BLaER1 (cell line): ENCODE results near the gene CTNNA2.

ENCODE experiments used
- H3K27ac ChIP-seq: shearing (Covaris generic); formaldehyde crosslinking; 2 replicates; pipeline ENCODE4 v1.8.1; 2022
- H3K27me3 ChIP-seq: shearing (Covaris generic); formaldehyde crosslinking; 2 replicates; pipeline ENCODE4 v1.8.1; 2022
- H3K36me3 ChIP-seq: shearing (Covaris generic); formaldehyde crosslinking; 2 replicates; pipeline ENCODE4 v1.8.1; 2022
- H3K4me1 ChIP-seq: shearing (Covaris generic); formaldehyde crosslinking; 2 replicates; pipeline ENCODE4 v1.8.1; 2022
- H3K4me2 ChIP-seq: shearing (Covaris generic); formaldehyde crosslinking; 2 replicates; pipeline ENCODE4 v1.8.1; 2022
- H3K4me3 ChIP-seq: shearing (Covaris generic); formaldehyde crosslinking; 2 replicates; pipeline ENCODE4 v1.8.1; 2022
- H3K9ac ChIP-seq: shearing (Covaris generic); formaldehyde crosslinking; 2 replicates; pipeline ENCODE4 v1.8.1; 2022
- H3K9me3 ChIP-seq: shearing (Covaris generic); formaldehyde crosslinking; 2 replicates; pipeline ENCODE4 v1.8.1; 2022
- H4K20me1 ChIP-seq: shearing (Covaris generic); formaldehyde crosslinking; 2 replicates; pipeline ENCODE4 v1.8.1; 2022
- Cebpa-rat ChIP-seq: shearing (Covaris generic); IDR thresholded peaks from 2 replicates; pipeline ENCODE4 v1.8.1; 2022

The CTNNA2 gene

GRCh38 chr2:79903222-79904000, 390.6 kb downstream of the CTNNA2 start:
- H3K4me1 ChIP-seq: peaks cover 16% of the 10 kb centered on the region
- no peak overlapping the region for H3K4me2 ChIP-seq
- TF ChIP-seq Cebpa-rat: no peak
- H3K4me3 ChIP-seq: no peak overlapping the region
- H4K20me1 ChIP-seq: no peaks in the 10 kb centered on the region
- H3K27me3 ChIP-seq: no peaks in the 10 kb centered on the region
- H3K36me3 ChIP-seq: no peaks in the 10 kb centered on the region
- H3K27ac ChIP-seq: no peak overlapping the region
- no peak overlapping the region for H3K9ac ChIP-seq
- H3K9me3 ChIP-seq: no peaks in the 10 kb centered on the region

- H3K9ac ChIP-seq: no peak overlapping the region
- peaks cover 1% of the 10 kb centered on the region for H3K4me1 ChIP-seq
- no peak overlapping the region for H3K4me2 ChIP-seq
- H3K27me3 ChIP-seq: no peaks in the 10 kb centered on the region
- no peaks in the 10 kb centered on the region for H3K9me3 ChIP-seq
- no peak overlapping the region for H3K4me3 ChIP-seq
- H3K36me3 ChIP-seq: no peaks in the 10 kb centered on the region
- no peak for TF ChIP-seq Cebpa-rat
- no peaks in the 10 kb centered on the region for H4K20me1 ChIP-seq
- no peak overlapping the region for H3K27ac ChIP-seq
Measured at GRCh38 chr2:79906139-79906890, 393.5 kb downstream of the CTNNA2 start.

GRCh38 chr2:79909521-79909920, 396.7 kb downstream of the CTNNA2 start:
- Histone ChIP-seq H3K9ac (no peak overlapping the region), H3K36me3 (no peaks in the 10 kb centered on the region), H3K4me2 (no peak overlapping the region), H3K4me1 (no peaks in the 10 kb centered on the region), H3K4me3 (no peak overlapping the region), H3K9me3 (no peaks in the 10 kb centered on the region), H3K27me3 (no peaks in the 10 kb centered on the region), H3K27ac (no peak overlapping the region), H4K20me1 (no peaks in the 10 kb centered on the region)
- no peak for TF ChIP-seq Cebpa-rat

GRCh38 chr2:79910643-79911042, 397.8 kb downstream of the CTNNA2 start:
- no peak for TF ChIP-seq Cebpa-rat
- H3K27me3 ChIP-seq: no peaks in the 10 kb centered on the region
- no peaks in the 10 kb centered on the region for H4K20me1 ChIP-seq
- no peaks in the 10 kb centered on the region for H3K36me3 ChIP-seq
- no peak overlapping the region for H3K9ac ChIP-seq
- H3K27ac ChIP-seq: no peak overlapping the region
- no peaks in the 10 kb centered on the region for H3K9me3 ChIP-seq
- no peak overlapping the region for H3K4me2 ChIP-seq
- no peak overlapping the region for H3K4me3 ChIP-seq
- H3K4me1 ChIP-seq: no peaks in the 10 kb centered on the region

GRCh38 chr2:79915455-79915854, 402.6 kb downstream of the CTNNA2 start:
- Histone ChIP-seq H3K36me3 (no peaks in the 10 kb centered on the region), H3K4me1 (no peaks in the 10 kb centered on the region), H3K4me2 (no peak overlapping the region), H3K4me3 (no peak overlapping the region), H3K9ac (no peak overlapping the region), H3K27me3 (no peaks in the 10 kb centered on the region), H4K20me1 (no peaks in the 10 kb centered on the region), H3K9me3 (no peaks in the 10 kb centered on the region), H3K27ac (no peak overlapping the region)
- TF ChIP-seq Cebpa-rat: no peak

DNA sequence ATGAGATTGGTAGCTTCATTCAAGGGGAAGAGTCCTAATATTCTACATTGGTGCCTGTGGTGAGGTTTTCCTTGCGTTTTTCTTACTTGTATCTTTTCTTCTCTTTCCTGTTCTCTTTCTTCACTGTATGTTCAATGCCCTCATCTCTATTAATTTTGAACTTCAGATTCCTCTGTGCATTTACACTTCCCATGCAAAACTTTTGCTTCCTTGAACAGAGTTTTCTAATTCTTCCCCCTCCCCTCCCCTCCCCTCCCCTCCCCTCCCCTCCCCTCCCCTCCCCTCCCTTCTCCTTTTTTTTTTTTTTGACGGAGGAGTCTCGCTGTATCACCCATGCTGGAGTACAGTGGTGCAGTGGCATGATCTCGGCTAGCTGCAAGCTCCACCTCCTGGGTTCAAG, 403.4 kb downstream of the CTNNA2 start:
- H3K9me3 ChIP-seq: no peaks in the 10 kb centered on the region
- no peak for TF ChIP-seq Cebpa-rat
- no peak overlapping the region for H3K4me2 ChIP-seq
- H3K27me3 ChIP-seq: no peaks in the 10 kb centered on the region
- H4K20me1 ChIP-seq: no peaks in the 10 kb centered on the region
- no peaks in the 10 kb centered on the region for H3K36me3 ChIP-seq
- no peaks in the 10 kb centered on the region for H3K4me1 ChIP-seq
- H3K9ac ChIP-seq: no peak overlapping the region
- H3K27ac ChIP-seq: no peak overlapping the region
- H3K4me3 ChIP-seq: no peak overlapping the region

DNA sequence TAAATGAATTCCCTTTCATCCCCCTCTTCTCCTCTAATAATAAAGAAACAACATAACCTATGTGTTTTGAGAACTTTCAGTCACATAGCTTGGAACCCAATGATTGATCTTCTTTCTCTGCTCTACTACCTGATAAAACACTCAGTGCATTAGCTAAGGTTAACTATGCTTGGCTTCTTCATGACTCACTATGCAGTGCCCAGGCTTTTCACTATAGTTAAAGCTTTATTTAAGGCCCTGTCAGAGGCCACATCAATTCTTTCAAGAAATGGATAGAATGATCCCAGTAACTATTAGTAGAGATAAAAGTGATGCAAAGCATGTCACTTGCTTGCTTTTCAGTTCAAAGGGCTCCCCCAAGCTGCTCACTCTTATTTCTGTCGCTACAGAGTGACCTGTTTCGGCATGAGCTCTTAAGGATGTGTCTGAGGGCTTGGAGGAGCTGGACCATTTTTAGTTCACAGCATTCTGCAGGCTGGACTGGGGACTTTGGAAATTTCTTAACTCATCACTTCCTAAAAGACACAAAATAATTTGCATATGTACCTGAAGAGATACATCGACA, 407.7 kb downstream of the CTNNA2 start:
- Histone ChIP-seq H3K27ac (no peak overlapping the region), H3K9me3 (no peaks in the 10 kb centered on the region), H3K4me1 (no peaks in the 10 kb centered on the region), H4K20me1 (no peaks in the 10 kb centered on the region), H3K4me3 (no peak overlapping the region), H3K4me2 (no peak overlapping the region), H3K27me3 (no peaks in the 10 kb centered on the region), H3K9ac (no peak overlapping the region), H3K36me3 (no peaks in the 10 kb centered on the region)
- no peak for TF ChIP-seq Cebpa-rat

- Histone ChIP-seq H3K4me1 (no peaks in the 10 kb centered on the region), H3K9ac (no peak overlapping the region), H3K27me3 (no peaks in the 10 kb centered on the region), H3K4me3 (no peak overlapping the region), H3K36me3 (no peaks in the 10 kb centered on the region), H3K9me3 (no peaks in the 10 kb centered on the region), H3K4me2 (no peak overlapping the region), H4K20me1 (no peaks in the 10 kb centered on the region), H3K27ac (no peak overlapping the region)
- TF ChIP-seq Cebpa-rat: no peak
Measured at GRCh38 chr2:79929624-79930023, 416.8 kb downstream of the CTNNA2 start.

DNA sequence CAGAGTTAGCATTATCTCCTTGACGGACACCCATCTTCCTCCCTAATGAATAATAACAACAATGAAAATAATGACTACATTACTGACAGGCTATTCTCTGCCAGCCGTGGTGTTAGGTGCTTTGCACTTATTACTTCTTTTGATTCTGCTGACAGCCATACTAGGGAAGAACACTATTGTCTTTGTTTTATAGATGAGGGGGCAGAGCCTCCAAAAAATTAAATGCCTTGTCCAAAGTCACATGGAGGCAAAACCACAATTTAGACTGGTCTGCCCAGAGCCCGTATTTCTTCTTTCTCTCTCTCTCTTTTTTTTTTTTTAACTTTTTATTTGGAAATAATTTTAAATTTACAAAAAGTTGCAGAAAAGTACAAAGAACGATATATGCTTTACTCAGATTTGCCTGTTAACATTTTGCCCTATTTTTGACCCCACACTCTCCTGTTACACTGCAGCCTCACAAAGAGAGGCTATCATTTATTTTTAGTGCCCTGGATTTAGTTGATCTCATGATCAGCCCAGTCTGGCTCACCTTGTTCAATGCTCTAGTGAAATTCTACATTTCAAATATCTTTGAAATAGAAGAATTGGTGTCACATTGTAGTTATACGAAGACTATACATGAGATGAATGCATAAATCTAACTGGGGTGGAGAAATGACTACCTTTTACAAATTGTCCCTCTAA, 422.3 kb downstream of the CTNNA2 start:
- Histone ChIP-seq H3K27ac (no peak overlapping the region), H4K20me1 (no peaks in the 10 kb centered on the region), H3K4me3 (no peak overlapping the region), H3K36me3 (no peaks in the 10 kb centered on the region), H3K4me1 (peaks cover 5% of the 10 kb centered on the region; the same call in 1 of the 2 replicates), H3K27me3 (no peaks in the 10 kb centered on the region), H3K9me3 (no peaks in the 10 kb centered on the region), H3K9ac (no peak overlapping the region), H3K4me2 (no peak overlapping the region)
- TF ChIP-seq Cebpa-rat: no peak
